Esophagus squamous epithelium (tissue), 4 donors: ENCODE measurements around the gene SPIN3.
"Not testable (repeated sequence)": the region's sequence is repeated elsewhere in the genome, so short reads cannot be mapped to it uniquely, and the experiment has no call there.

Experiments
- POLR2A ChIP-seq, 4 donors: fragments of 450-650 bp; IDR thresholded peaks; one replicate each; pipeline ENCODE4 v1.6.1; 2017; ENCODE audit warnings: antibody characterized with exemption in 4 of 4, mild to moderate bottlenecking in 4 of 4, moderate library complexity in 3 of 4
- TF ChIP-seq, protein P1 (sequence below), 6 experiments: fragments of 450-650 bp in 4 of 6; fragments of 200-600 bp in 2 of 6; sonication (generic) in 2 of 6; IDR thresholded peaks; one replicate each; pipeline ENCODE4 v1.5.1; 2016 to 2019; ENCODE audit warnings: antibody characterized with exemption in 6 of 6, mild to moderate bottlenecking in 4 of 6, moderate library complexity in 4 of 6

DNA sequence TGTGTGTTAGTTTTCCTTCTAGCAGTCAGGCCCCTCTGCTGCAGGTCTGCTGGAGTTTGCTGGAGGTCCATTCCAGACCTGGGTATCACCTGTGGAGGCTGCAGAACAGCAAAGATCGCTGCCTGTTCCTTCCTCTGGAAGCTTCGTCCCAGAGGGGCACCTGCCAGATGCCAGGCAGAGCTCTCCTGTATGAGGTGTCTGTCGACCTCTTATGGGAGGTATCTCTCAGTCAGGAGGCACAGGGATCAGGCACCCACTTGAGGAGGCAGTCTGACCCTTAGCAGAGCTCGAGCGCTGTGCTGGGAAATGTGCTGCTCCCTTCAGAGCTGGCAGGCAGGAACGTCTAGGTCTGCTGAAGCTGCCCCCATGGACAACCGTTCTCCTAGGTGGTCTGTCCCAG lies 41.9 kb upstream of the SPIN3 start:
- TF ChIP-seq, protein P1, sequence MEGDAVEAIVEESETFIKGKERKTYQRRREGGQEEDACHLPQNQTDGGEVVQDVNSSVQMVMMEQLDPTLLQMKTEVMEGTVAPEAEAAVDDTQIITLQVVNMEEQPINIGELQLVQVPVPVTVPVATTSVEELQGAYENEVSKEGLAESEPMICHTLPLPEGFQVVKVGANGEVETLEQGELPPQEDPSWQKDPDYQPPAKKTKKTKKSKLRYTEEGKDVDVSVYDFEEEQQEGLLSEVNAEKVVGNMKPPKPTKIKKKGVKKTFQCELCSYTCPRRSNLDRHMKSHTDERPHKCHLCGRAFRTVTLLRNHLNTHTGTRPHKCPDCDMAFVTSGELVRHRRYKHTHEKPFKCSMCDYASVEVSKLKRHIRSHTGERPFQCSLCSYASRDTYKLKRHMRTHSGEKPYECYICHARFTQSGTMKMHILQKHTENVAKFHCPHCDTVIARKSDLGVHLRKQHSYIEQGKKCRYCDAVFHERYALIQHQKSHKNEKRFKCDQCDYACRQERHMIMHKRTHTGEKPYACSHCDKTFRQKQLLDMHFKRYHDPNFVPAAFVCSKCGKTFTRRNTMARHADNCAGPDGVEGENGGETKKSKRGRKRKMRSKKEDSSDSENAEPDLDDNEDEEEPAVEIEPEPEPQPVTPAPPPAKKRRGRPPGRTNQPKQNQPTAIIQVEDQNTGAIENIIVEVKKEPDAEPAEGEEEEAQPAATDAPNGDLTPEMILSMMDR (IDR thresholded peaks at IDR 0.05), result not testable (repeated sequence)
- not testable (repeated sequence) for TF ChIP-seq POLR2A (IDR thresholded peaks at IDR 0.05)
